Fibroblast of lung (primary cell): Measurements from ENCODE around the gene NAP1L4. TPM values are rescaled to one million over a fixed set of nuclear protein-coding genes. Genes with fewer than 3 reads are reported as not detected.

Source experiments
- DNase-seq, 2 donors: peaks; one replicate each; pipeline versions ENCODE4 v3.0.0 to v3.0.0-alpha.2; 2010; ENCODE audit warnings: low read depth in 2 of 2
- H2AFZ ChIP-seq: 2 replicates; pipeline ENCODE4 v1.5.1; 2012; ENCODE audit warnings: low read length, control low read depth, inconsistent platforms
- H3K27ac ChIP-seq: 2 replicates; pipeline ENCODE4 v1.5.1; 2011; ENCODE audit warnings: low read length, control low read depth; ENCODE audit not compliant: insufficient read depth
- H3K27me3 ChIP-seq: 2 replicates; pipeline ENCODE4 v1.5.1; 2011; ENCODE audit warnings: mild to moderate bottlenecking, low read length; ENCODE audit not compliant: control insufficient read depth, insufficient read depth
- H3K36me3 ChIP-seq: 2 replicates; pipeline ENCODE4 v1.5.1; 2011; ENCODE audit warnings: low read length; ENCODE audit not compliant: control insufficient read depth, insufficient read depth
- H3K4me1 ChIP-seq: 2 replicates; pipeline ENCODE4 v1.5.1; 2011; ENCODE audit warnings: low read length; ENCODE audit not compliant: control insufficient read depth, insufficient read depth; ENCODE audit errors: extremely low read depth
- H3K4me2 ChIP-seq: 2 replicates; pipeline ENCODE4 v1.5.1; 2011; ENCODE audit warnings: low read length, control low read depth; ENCODE audit not compliant: insufficient read depth; ENCODE audit errors: extremely low read depth
- H3K4me3 ChIP-seq, 4 experiments: fragments of 200-600 bp in 1 of 4; sonication (generic) in 1 of 4; replicated peaks in 1 of 4; 2 replicates each; pipeline ENCODE4 v1.5.1; 2011 to 2016; ENCODE audit warnings: low read length in 4 of 4, low read depth in 3 of 4, mild to moderate bottlenecking in 3 of 4, control low read depth in 2 of 4, inconsistent platforms in 1 of 4, mixed read lengths in 1 of 4; ENCODE audit not compliant: insufficient read depth in 1 of 4; ENCODE audit errors: control extremely low read depth in 1 of 4
- H3K79me2 ChIP-seq: 2 replicates; pipeline ENCODE4 v1.5.1; 2012; ENCODE audit warnings: mild to moderate bottlenecking, low read length, inconsistent platforms; ENCODE audit not compliant: control insufficient read depth, insufficient read depth
- H3K9ac ChIP-seq: 2 replicates; pipeline ENCODE4 v1.5.1; 2011; ENCODE audit warnings: mild to moderate bottlenecking, low read length, control low read depth; ENCODE audit not compliant: insufficient read depth
- H3K9me3 ChIP-seq: 2 replicates; pipeline ENCODE4 v1.5.1; 2012; ENCODE audit warnings: low read depth, low read length; ENCODE audit not compliant: control insufficient read depth, insufficient read depth
- H4K20me1 ChIP-seq: 2 replicates; pipeline ENCODE4 v1.5.1; 2011; ENCODE audit warnings: low read length; ENCODE audit not compliant: control insufficient read depth, insufficient read depth; ENCODE audit errors: extremely low read depth
- EZH2 ChIP-seq: IDR thresholded peaks from 2 replicates; pipeline ENCODE4 v1.5.1; 2012; ENCODE audit warnings: low read length, control low read depth, mild to moderate bottlenecking; ENCODE audit errors: missing control alignments
- polyA plus RNA-seq, 2 donors: library from polyadenylated mRNA; depleted of rRNA in 1 of 2; stranded (reverse) in 1 of 2; unstranded in 1 of 2; fragments of >200 nt; gene quantifications; 2 replicates each; pipeline ENCODE4 v1.2.1, GENCODE V29; 2011 to 2012; ENCODE audit warnings: missing spikeins in 1 of 2
- total RNA-seq: library from RNA; depleted of rRNA; stranded (reverse); fragments of >200 nt; gene quantifications from 2 replicates; pipeline ENCODE4 v1.2.1, GENCODE V29; 2014
- TF ChIP-seq, protein P1 (sequence below), 2 donors: IDR thresholded peaks in 1 of 2; conservative IDR thresholded peaks in 1 of 2; 1 replicate in 1 of 2; 2 replicates in 1 of 2; pipeline ENCODE4 v1.5.1; 2011 to 2012; ENCODE audit warnings: low read length in 2 of 2, control low read depth in 1 of 2, inconsistent platforms in 1 of 2, low read depth in 1 of 2, mild to moderate bottlenecking in 1 of 2

NAP1L4 gene
- total and polyA plus RNA-seq, 2 donors (not counting 1 experiment from before 2014, with no cell fraction given) = 79.5 to 113 TPM

DNA sequence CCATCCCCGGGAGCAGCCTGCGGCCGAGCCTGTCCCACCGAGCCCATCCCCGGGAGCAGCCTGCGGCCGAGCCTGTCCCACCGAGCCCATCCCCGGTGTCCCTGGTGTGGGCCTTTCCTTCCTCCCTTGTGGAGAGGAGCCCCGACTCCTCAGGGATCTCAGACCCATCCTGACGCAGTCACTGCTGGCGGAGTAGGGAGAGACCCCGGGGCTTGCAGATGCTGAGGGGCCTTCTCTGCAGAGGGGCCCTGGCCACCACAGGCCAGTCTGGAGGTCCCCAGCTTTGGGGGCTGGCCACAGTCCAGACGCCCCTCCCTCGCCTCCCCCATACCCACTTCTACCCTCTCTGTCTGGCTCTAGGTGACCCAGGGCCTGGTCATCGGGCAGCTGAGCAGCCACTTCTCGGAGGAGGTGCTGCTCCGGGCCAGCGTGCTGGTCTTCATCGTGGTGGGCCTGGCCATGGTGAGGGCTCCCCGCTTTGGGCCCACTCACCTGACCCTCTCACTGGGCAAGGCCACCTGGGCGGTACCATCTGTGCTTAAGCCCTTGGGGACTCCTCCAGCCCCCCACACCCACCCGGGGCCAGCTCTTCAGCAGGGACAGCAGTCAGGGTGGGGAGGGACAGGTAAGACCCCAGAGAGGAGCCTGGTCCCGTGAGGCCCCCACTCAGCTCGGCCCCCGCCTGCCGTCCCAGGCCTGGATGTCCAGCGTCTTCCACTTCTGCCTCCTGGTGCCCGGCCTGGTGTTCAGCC, 70.2 kb downstream of the NAP1L4 start:
- Histone ChIP-seq H3K9me3 (no peaks in the 10 kb centered on the region), H3K4me2 (no peak overlapping the region), H3K4me3 (no peak overlapping the region), H2AFZ (no peak overlapping the region), H3K79me2 (peaks cover 6% of the 10 kb centered on the region), H3K27me3 (no peaks in the 10 kb centered on the region), H3K9ac (no peak overlapping the region), H3K4me1 (no peaks in the 10 kb centered on the region), H3K36me3 (no peaks in the 10 kb centered on the region), H3K27ac (no peak overlapping the region), H4K20me1 (no peaks in the 10 kb centered on the region)
- TF ChIP-seq, protein P1, sequence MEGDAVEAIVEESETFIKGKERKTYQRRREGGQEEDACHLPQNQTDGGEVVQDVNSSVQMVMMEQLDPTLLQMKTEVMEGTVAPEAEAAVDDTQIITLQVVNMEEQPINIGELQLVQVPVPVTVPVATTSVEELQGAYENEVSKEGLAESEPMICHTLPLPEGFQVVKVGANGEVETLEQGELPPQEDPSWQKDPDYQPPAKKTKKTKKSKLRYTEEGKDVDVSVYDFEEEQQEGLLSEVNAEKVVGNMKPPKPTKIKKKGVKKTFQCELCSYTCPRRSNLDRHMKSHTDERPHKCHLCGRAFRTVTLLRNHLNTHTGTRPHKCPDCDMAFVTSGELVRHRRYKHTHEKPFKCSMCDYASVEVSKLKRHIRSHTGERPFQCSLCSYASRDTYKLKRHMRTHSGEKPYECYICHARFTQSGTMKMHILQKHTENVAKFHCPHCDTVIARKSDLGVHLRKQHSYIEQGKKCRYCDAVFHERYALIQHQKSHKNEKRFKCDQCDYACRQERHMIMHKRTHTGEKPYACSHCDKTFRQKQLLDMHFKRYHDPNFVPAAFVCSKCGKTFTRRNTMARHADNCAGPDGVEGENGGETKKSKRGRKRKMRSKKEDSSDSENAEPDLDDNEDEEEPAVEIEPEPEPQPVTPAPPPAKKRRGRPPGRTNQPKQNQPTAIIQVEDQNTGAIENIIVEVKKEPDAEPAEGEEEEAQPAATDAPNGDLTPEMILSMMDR (conservative IDR thresholded peaks at IDR 0.05 in 1 of 2, IDR thresholded peaks at IDR 0.05 in 1 of 2; ENCODE audit: low read depth in 1 of 2, low read length in 2 of 2) = no peak
- TF ChIP-seq EZH2 = no peak
- no peak for DNase-seq

DNA sequence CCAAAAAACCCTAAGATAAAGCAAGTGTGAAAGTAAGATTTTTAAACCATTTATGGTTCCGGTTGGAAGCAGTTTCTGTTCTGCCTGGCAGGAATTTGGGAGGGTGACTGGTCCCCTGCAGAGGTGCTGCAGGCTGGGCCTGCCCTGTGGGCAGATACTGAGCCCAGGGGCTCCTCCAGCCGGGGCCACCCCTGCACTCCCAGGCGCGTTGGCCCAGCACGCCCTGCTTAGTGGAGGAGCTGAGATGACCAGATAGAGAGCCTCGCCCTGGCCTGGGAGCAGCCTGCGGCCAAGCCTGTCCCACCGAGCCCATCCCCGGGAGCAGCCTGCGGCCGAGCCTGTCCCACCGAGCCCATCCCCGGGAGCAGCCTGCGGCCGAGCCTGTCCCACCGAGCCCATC, 70.9 kb downstream of the NAP1L4 start:
- Histone ChIP-seq H3K9me3 (no peaks in the 10 kb centered on the region), H3K36me3 (no peaks in the 10 kb centered on the region), H3K4me2 (no peak overlapping the region), H3K4me3 (no peak overlapping the region), H3K27ac (no peak overlapping the region), H2AFZ (no peak overlapping the region), H3K4me1 (no peaks in the 10 kb centered on the region), H3K27me3 (no peaks in the 10 kb centered on the region), H3K79me2 (no peaks in the 10 kb centered on the region), H3K9ac (no peak overlapping the region), H4K20me1 (no peaks in the 10 kb centered on the region)
- TF ChIP-seq, protein P1 (conservative IDR thresholded peaks at IDR 0.05 in 1 of 2, IDR thresholded peaks at IDR 0.05 in 1 of 2; ENCODE audit: low read depth in 1 of 2, low read length in 2 of 2) = no peak
- TF ChIP-seq EZH2 = no peak
- no peak for DNase-seq

GRCh38 chr11:2920343-2920742, 71.8 kb downstream of the NAP1L4 start:
- DNase-seq = no peak
- Histone ChIP-seq H3K9me3 (no peaks in the 10 kb centered on the region), H3K36me3 (no peaks in the 10 kb centered on the region), H3K4me1 (no peaks in the 10 kb centered on the region), H3K27me3 (no peaks in the 10 kb centered on the region), H3K9ac (no peak overlapping the region), H3K4me3 (no peak overlapping the region), H3K4me2 (no peak overlapping the region), H3K79me2 (no peaks in the 10 kb centered on the region), H3K27ac (no peak overlapping the region), H4K20me1 (no peaks in the 10 kb centered on the region), H2AFZ (no peak overlapping the region)
- TF ChIP-seq, protein P1 (conservative IDR thresholded peaks at IDR 0.05 in 1 of 2, IDR thresholded peaks at IDR 0.05 in 1 of 2; ENCODE audit: low read depth in 1 of 2, low read length in 2 of 2) = no peak
- TF ChIP-seq EZH2 = no peak
